Tibial nerve (tissue), 3 donors: ENCODE results near the gene XKR7.

ENCODE experiments used
- CTCF ChIP-seq, 5 experiments: fragments of 200-600 bp in 3 of 5; fragments of 450-650 bp in 2 of 5; sonication (generic) in 3 of 5; IDR thresholded peaks; one replicate each; pipeline ENCODE4 v1.5.1; 2016 to 2019; ENCODE audit warnings: antibody characterized with exemption in 5 of 5, mild to moderate bottlenecking in 3 of 5, moderate library complexity in 2 of 5
- POLR2A ChIP-seq, 2 donors: fragments of 450-650 bp; IDR thresholded peaks; one replicate each; pipeline ENCODE4 v1.6.1; 2017; ENCODE audit warnings: antibody characterized with exemption in 2 of 2, mild to moderate bottlenecking in 2 of 2, moderate library complexity in 2 of 2

DNA sequence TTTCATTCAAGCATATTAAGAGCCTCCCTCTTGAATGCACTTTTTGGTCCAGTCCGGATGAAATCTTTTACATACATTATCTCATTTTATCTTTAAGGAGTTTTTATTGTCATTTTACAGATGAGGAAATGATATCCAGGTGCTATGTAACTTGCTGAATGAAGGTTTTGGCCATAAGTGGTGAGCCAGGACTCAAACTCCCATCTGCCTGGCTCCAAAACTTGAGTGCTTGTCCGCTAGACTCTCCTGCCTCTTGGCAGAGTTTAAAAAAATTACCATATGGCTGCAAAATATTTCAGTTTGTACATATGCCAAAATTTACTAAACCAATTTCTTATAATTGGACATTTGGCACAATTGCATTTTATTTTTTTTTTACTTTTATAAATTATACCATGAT lies 28.3 kb upstream of the XKR7 start:
- TF ChIP-seq CTCF (IDR thresholded peaks at IDR 0.05) (no peak), POLR2A (IDR thresholded peaks at IDR 0.05) (no peak)
